Measurements from ENCODE around the gene FHOD3. TPM values are rescaled to one million over a fixed set of nuclear protein-coding genes. Genes with fewer than 3 reads are reported as not detected.

FHOD3 gene
- total and polyA plus RNA-seq, 2 donors (not counting 1 experiment from before 2014, with no cell fraction given): not detected

DNA sequence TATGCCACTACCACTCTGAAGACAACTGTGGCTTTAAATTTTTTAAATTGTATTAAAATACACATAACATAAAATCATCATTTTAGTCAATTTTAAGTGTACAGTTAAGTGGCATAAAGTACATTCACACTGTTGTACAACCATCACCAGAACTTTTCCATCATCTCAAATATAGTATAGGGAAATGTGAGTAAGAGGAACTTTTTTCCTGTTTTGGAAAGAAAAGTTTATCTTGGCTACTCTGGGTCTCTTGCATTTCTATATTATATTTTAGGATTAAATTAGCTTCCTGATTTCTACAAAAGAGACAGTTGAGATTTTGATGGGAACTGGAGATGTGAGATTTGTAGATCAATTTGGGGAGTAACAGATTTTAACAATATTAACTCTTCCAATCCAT, 528.0 kb downstream of the FHOD3 start:
- H3K4me3 Mint-ChIP-seq: no peak overlapping the region
- H3K4me3 ChIP-seq (ENCODE audit: control extremely low read depth in 1 of 5, extremely low read depth in 1 of 5, insufficient read depth in 1 of 5, low read depth in 2 of 5, low read length in 4 of 5): no peak overlapping the region
- H3K9ac ChIP-seq (ENCODE audit: low read length): no peak overlapping the region
- ChIA-PET CTCF (interaction anchor here (0.6 kb wide), 2 partner anchors 15 to 635 kb away, joined by 3 read pairs; no protein-coding TSS in a partner anchor), POLR2A (no interaction called here)
- intact Hi-C loops (cut with micrococcal nuclease): loop anchor here (10.0 kb wide), 1 partner anchor 1331 kb away; the partner anchor contains the start of gene INO80C
- no peak overlapping the region for H2AFZ ChIP-seq (ENCODE audit: insufficient read depth, low read depth, low read length, poor library complexity, severe bottlenecking)
- peaks cover 27% of the 10 kb centered on the region for H3K4me1 Mint-ChIP-seq
- DNase-seq (no peak), ATAC-seq (ENCODE audit: low read depth) (no peak)
- H4K20me1 ChIP-seq (ENCODE audit: control insufficient read depth, insufficient read depth, low read length, poor library complexity, severe bottlenecking): no peaks in the 10 kb centered on the region
- H3K27me3 Mint-ChIP-seq: no peaks in the 10 kb centered on the region
- H3K27ac ChIP-seq (ENCODE audit: low read length in 2 of 2): no peak overlapping the region
- TF ChIP-seq CTCF (IDR thresholded peaks at IDR 0.05) (no peak), EZH2 (IDR thresholded peaks at IDR 0.05; ENCODE audit: borderline replicate concordance, insufficient read depth, low read depth, low read length, poor library complexity, severe bottlenecking) (no peak)
- H3K4me1 ChIP-seq (ENCODE audit: control insufficient read depth in 2 of 2, insufficient read depth in 2 of 2, low read length in 2 of 2): peaks cover 19 to 22% of the 10 kb centered on the region in 2 donors
- no peak overlapping the region for H3K27ac Mint-ChIP-seq
- no peaks in the 10 kb centered on the region for H3K9me3 ChIP-seq (ENCODE audit: control extremely low read depth in 1 of 3, control insufficient read depth in 2 of 3, insufficient read depth in 1 of 3, low read length in 2 of 3)
- H3K9me3 Mint-ChIP-seq (ENCODE audit: insufficient read depth): no peaks in the 10 kb centered on the region
- no peak overlapping the region for H3K4me2 ChIP-seq (replicated peaks; ENCODE audit: low read depth, low read length, poor library complexity, severe bottlenecking)
- H3K79me2 ChIP-seq (ENCODE audit: control insufficient read depth, insufficient read depth, low read length): peaks cover 30% of the 10 kb centered on the region
- H3K36me3 ChIP-seq (replicated peaks in 1 of 2; ENCODE audit: control extremely low read depth in 1 of 2, control insufficient read depth in 1 of 2, extremely low read depth in 1 of 2, insufficient read depth in 2 of 2, low read length in 1 of 2): no peaks in the 10 kb centered on the region
- no peaks in the 10 kb centered on the region for H3K27me3 ChIP-seq (replicated peaks in 1 of 4; ENCODE audit: control extremely low read depth in 1 of 4, control insufficient read depth in 3 of 4, insufficient read depth in 4 of 4, low read length in 3 of 4)

DNA sequence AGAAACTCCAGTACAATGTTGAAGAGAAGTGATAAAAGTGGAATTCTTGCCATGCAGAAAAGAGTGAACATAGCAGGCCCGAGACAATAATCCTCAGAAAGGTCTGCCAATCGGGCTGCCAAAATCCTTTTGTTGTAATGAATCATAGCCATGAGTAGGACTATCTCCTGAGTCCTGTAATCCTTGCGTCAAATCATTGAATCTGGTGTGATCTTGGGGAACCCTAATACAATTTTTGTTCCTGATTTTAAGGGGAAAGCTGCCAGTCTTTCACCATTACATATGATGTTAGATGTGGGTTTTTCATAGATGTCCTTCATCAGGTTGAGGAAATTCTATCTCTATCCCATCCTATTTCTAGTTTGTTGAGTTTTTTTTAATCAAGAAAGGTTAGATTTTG, 529.0 kb downstream of the FHOD3 start:
- no peak overlapping the region for H2AFZ ChIP-seq (ENCODE audit: insufficient read depth, low read depth, low read length, poor library complexity, severe bottlenecking)
- Mint-ChIP-seq H3K9me3 (ENCODE audit: insufficient read depth) (no peaks in the 10 kb centered on the region), H3K27ac (no peak overlapping the region), H3K4me3 (peak overlapping the region; percentile 14), H3K4me1 (peaks cover 34% of the 10 kb centered on the region), H3K27me3 (no peaks in the 10 kb centered on the region)
- H3K27me3 ChIP-seq (replicated peaks in 1 of 4; ENCODE audit: control extremely low read depth in 1 of 4, control insufficient read depth in 3 of 4, insufficient read depth in 4 of 4, low read length in 3 of 4): no peaks in the 10 kb centered on the region
- H3K4me2 ChIP-seq (replicated peaks; ENCODE audit: low read depth, low read length, poor library complexity, severe bottlenecking): no peak overlapping the region
- no peak overlapping the region for H3K27ac ChIP-seq (ENCODE audit: low read length in 2 of 2)
- no peak overlapping the region for H3K9ac ChIP-seq (ENCODE audit: low read length)
- intact Hi-C loops (cut with micrococcal nuclease): loop anchor here (10.0 kb wide), 1 partner anchor 1332 kb away; the partner anchor contains the start of gene INO80C
- H3K79me2 ChIP-seq (ENCODE audit: control insufficient read depth, insufficient read depth, low read length): peaks cover 24% of the 10 kb centered on the region
- no peak for DNase-seq
- H3K36me3 ChIP-seq (replicated peaks in 1 of 2; ENCODE audit: control extremely low read depth in 1 of 2, control insufficient read depth in 1 of 2, extremely low read depth in 1 of 2, insufficient read depth in 2 of 2, low read length in 1 of 2): no peaks in the 10 kb centered on the region
- H3K9me3 ChIP-seq (ENCODE audit: control extremely low read depth in 1 of 3, control insufficient read depth in 2 of 3, insufficient read depth in 1 of 3, low read length in 2 of 3): no peaks in the 10 kb centered on the region
- POLR2A ChIA-PET: no interaction called here
- H3K4me3 ChIP-seq (ENCODE audit: control extremely low read depth in 1 of 5, extremely low read depth in 1 of 5, insufficient read depth in 1 of 5, low read depth in 2 of 5, low read length in 4 of 5): no peak overlapping the region
- peaks cover 19 to 22% of the 10 kb centered on the region in 2 donors for H3K4me1 ChIP-seq (ENCODE audit: control insufficient read depth in 2 of 2, insufficient read depth in 2 of 2, low read length in 2 of 2)
- TF ChIP-seq EZH2 (IDR thresholded peaks at IDR 0.05; ENCODE audit: borderline replicate concordance, insufficient read depth, low read depth, low read length, poor library complexity, severe bottlenecking) (no peak), CTCF (IDR thresholded peaks at IDR 0.05) (no peak)
- WGBS (ENCODE audit: insufficient coverage): 96% methylated on average over 2 of the region's 3 CpGs
- H4K20me1 ChIP-seq (ENCODE audit: control insufficient read depth, insufficient read depth, low read length, poor library complexity, severe bottlenecking): no peaks in the 10 kb centered on the region
- CTCF ChIA-PET: interaction anchor here (0.7 kb wide), 1 partner anchor 13 kb away, joined by 3 read pairs; no protein-coding TSS in a partner anchor
- no peak for ATAC-seq (ENCODE audit: low read depth)

Data from B cell (primary cell).